Gastrocnemius medialis (tissue), 4 donors: ENCODE data around the gene SLC12A3.

Source experiments
- POLR2A ChIP-seq, 2 donors: fragments of 450-650 bp; IDR thresholded peaks; one replicate each; pipeline ENCODE4 v1.6.1; 2017; ENCODE audit warnings: antibody characterized with exemption in 2 of 2, mild to moderate bottlenecking in 2 of 2, moderate library complexity in 2 of 2
- TF ChIP-seq, protein P1 (sequence below), 5 experiments: fragments of 450-650 bp in 3 of 5; fragments of 200-600 bp in 2 of 5; sonication (generic) in 2 of 5; IDR thresholded peaks in 4 of 5; conservative IDR thresholded peaks in 1 of 5; 1 replicate in 4 of 5; 2 replicates in 1 of 5; pipeline ENCODE4 v1.5.1; 2016 to 2019; ENCODE audit warnings: antibody characterized with exemption in 5 of 5, mild to moderate bottlenecking in 3 of 5, moderate library complexity in 3 of 5

- no peak for TF ChIP-seq POLR2A (IDR thresholded peaks at IDR 0.05)
- TF ChIP-seq, protein P1, sequence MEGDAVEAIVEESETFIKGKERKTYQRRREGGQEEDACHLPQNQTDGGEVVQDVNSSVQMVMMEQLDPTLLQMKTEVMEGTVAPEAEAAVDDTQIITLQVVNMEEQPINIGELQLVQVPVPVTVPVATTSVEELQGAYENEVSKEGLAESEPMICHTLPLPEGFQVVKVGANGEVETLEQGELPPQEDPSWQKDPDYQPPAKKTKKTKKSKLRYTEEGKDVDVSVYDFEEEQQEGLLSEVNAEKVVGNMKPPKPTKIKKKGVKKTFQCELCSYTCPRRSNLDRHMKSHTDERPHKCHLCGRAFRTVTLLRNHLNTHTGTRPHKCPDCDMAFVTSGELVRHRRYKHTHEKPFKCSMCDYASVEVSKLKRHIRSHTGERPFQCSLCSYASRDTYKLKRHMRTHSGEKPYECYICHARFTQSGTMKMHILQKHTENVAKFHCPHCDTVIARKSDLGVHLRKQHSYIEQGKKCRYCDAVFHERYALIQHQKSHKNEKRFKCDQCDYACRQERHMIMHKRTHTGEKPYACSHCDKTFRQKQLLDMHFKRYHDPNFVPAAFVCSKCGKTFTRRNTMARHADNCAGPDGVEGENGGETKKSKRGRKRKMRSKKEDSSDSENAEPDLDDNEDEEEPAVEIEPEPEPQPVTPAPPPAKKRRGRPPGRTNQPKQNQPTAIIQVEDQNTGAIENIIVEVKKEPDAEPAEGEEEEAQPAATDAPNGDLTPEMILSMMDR (IDR thresholded peaks at IDR 0.05 in 4 of 5, conservative IDR thresholded peaks at IDR 0.05 in 1 of 5): no peak
Measured at GRCh38 chr16:56915336-56916119, 50.5 kb downstream of the SLC12A3 start.
